ENCODE data around the gene ERC2. TPM values are rescaled to one million over a fixed set of nuclear protein-coding genes. Genes with fewer than 3 reads are reported as not detected.

The ERC2 gene
- total and polyA plus RNA-seq, 9 donors: 1.2 to 9.4 (median 5.4) TPM

DNA sequence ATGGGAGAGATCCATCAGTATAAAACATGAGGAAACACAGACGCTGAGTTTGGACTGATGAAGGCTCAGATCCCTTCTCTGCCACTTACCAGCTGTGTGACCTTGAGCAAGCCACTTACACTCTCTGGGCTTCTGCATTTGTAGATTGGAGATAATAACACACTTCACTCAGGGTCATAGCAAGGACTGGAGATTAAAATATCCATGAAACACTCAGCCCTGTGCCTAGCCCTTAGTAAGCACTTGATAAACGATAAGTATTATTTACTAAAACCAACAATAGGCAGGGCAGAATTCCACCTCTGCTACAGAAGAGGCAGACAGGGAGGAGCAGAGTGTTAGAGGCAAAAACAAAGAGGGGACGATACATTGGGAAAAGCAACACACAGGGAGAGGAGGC, 560.7 kb downstream of the ERC2 start:
- Histone ChIP-seq H3K4me3 (no peak overlapping the region), H3K36me3 (no peaks in the 10 kb centered on the region), H3K9me3 (no peaks in the 10 kb centered on the region), H3K27me3 (no peaks in the 10 kb centered on the region), H3K4me1 (ENCODE audit: insufficient read depth) (no peaks in the 10 kb centered on the region), H3K27ac (no peak overlapping the region)
- intact Hi-C loops (cut with DNase I): no loop called here
- WGBS, 3 donors: 33 to 49% (median 45%) methylated on average over 3 of the region's 3 CpGs
- DNase-seq: no peak
- TF ChIP-seq POLR2A (IDR thresholded peaks at IDR 0.05) (no peak), EP300 (IDR thresholded peaks at IDR 0.05) (no peak)
- TF ChIP-seq, protein P1, sequence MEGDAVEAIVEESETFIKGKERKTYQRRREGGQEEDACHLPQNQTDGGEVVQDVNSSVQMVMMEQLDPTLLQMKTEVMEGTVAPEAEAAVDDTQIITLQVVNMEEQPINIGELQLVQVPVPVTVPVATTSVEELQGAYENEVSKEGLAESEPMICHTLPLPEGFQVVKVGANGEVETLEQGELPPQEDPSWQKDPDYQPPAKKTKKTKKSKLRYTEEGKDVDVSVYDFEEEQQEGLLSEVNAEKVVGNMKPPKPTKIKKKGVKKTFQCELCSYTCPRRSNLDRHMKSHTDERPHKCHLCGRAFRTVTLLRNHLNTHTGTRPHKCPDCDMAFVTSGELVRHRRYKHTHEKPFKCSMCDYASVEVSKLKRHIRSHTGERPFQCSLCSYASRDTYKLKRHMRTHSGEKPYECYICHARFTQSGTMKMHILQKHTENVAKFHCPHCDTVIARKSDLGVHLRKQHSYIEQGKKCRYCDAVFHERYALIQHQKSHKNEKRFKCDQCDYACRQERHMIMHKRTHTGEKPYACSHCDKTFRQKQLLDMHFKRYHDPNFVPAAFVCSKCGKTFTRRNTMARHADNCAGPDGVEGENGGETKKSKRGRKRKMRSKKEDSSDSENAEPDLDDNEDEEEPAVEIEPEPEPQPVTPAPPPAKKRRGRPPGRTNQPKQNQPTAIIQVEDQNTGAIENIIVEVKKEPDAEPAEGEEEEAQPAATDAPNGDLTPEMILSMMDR (IDR thresholded peaks at IDR 0.05): no peak

GRCh38 chr3:55906896-55907295, 561.4 kb downstream of the ERC2 start:
- no peak overlapping the region for H3K27ac ChIP-seq
- H3K27me3 ChIP-seq: no peaks in the 10 kb centered on the region
- intact Hi-C loops (cut with DNase I): no loop called here
- 93 to 95% (median 95%) methylated on average over 3 of the region's 3 CpGs for WGBS, 3 donors
- no peak for DNase-seq
- no peak overlapping the region for H3K4me3 ChIP-seq
- TF ChIP-seq EP300 (IDR thresholded peaks at IDR 0.05) (no peak), POLR2A (IDR thresholded peaks at IDR 0.05) (no peak)
- TF ChIP-seq, protein P1 (IDR thresholded peaks at IDR 0.05): no peak
- H3K4me1 ChIP-seq (ENCODE audit: insufficient read depth): no peaks in the 10 kb centered on the region
- no peaks in the 10 kb centered on the region for H3K9me3 ChIP-seq
- no peaks in the 10 kb centered on the region for H3K36me3 ChIP-seq

DNA sequence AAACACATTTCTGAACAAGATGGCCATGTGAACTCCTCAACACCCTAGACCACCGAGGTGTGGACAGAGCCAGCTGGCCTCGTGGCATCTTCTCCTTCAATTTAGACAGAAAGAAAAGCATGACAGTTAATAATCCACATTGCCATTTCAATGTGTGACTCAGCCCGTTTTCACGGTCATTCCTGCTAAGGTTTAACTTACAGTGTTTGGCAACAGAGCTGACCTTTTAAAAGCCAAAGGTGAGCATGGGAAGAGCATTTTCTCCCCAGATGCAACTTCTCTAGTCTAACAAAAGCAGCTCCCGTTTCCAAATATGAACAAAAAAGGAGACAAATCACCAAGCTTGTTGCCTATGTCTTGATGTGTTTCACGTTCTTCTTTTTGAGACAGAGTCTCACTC, 563.6 kb downstream of the ERC2 start:
- no peaks in the 10 kb centered on the region for H3K36me3 ChIP-seq
- no peak overlapping the region for H3K4me3 ChIP-seq
- no peaks in the 10 kb centered on the region for H3K9me3 ChIP-seq
- H3K27me3 ChIP-seq: no peaks in the 10 kb centered on the region
- H3K4me1 ChIP-seq (ENCODE audit: insufficient read depth): no peaks in the 10 kb centered on the region
- intact Hi-C loops (cut with DNase I): no loop called here
- TF ChIP-seq EP300 (IDR thresholded peaks at IDR 0.05) (no peak), POLR2A (IDR thresholded peaks at IDR 0.05) (no peak)
- TF ChIP-seq, protein P1 (IDR thresholded peaks at IDR 0.05): no peak
- no peak overlapping the region for H3K27ac ChIP-seq
- WGBS, 3 donors: 50 to 57% (median 50%) methylated on average over 6 of the region's 6 CpGs
- no peak for DNase-seq

- Histone ChIP-seq H3K4me3 (no peak overlapping the region), H3K27me3 (no peaks in the 10 kb centered on the region), H3K9me3 (no peaks in the 10 kb centered on the region), H3K4me1 (ENCODE audit: insufficient read depth) (no peaks in the 10 kb centered on the region), H3K36me3 (no peaks in the 10 kb centered on the region), H3K27ac (no peak overlapping the region)
- WGBS, 3 donors: 87 to 95% (median 94%) methylated on average over 3 of the region's 3 CpGs
- intact Hi-C loops (cut with DNase I): no loop called here
- TF ChIP-seq, protein P1 (IDR thresholded peaks at IDR 0.05): no peak
- TF ChIP-seq EP300 (IDR thresholded peaks at IDR 0.05) (no peak), POLR2A (IDR thresholded peaks at IDR 0.05) (no peak)
- no peak for DNase-seq
These were observed 564.6 kb downstream of the ERC2 start for GRCh38 chr3:55903680-55904079.

Data from ovary (tissue), 9 donors.